DOHH2 (cell line): ENCODE results near the gene ZYX.
"Not testable (repeated sequence)": the region's sequence is repeated elsewhere in the genome, so short reads cannot be mapped to it uniquely, and the experiment has no call there.

ENCODE experiments used
- H3F3A ChIP-seq: fragments of 200-600 bp; sonication (generic), shearing (Covaris generic); 2 replicates; pipeline ENCODE4 v1.6.0; 2016; ENCODE audit warnings: antibody characterized with exemption, mild to moderate bottlenecking; ENCODE audit not compliant: control insufficient read depth, insufficient read depth
- H3K27ac ChIP-seq: fragments of 200-600 bp; sonication (generic); 2 replicates; pipeline ENCODE4 v1.5.1; 2014; ENCODE audit warnings: low read depth, mild to moderate bottlenecking, low read length, moderate library complexity
- H3K27me3 ChIP-seq: fragments of 200-600 bp; sonication (generic); 2 replicates; pipeline ENCODE4 v1.6.1; 2014; ENCODE audit warnings: mild to moderate bottlenecking, low read length, mixed read lengths; ENCODE audit not compliant: control insufficient read depth
- H3K36me3 ChIP-seq: fragments of 200-600 bp; sonication (generic); 2 replicates; pipeline ENCODE4 v1.6.1; 2014; ENCODE audit warnings: mild to moderate bottlenecking, low read length, moderate library complexity, mixed read lengths; ENCODE audit not compliant: control insufficient read depth
- H3K4me1 ChIP-seq: fragments of 200-600 bp; sonication (generic); 2 replicates; pipeline ENCODE4 v1.6.1; 2014; ENCODE audit warnings: mild to moderate bottlenecking, low read length, mixed read lengths; ENCODE audit not compliant: control insufficient read depth
- H3K4me2 ChIP-seq: fragments of 200-600 bp; sonication (generic); 2 replicates; pipeline ENCODE4 v1.6.0; 2014; ENCODE audit warnings: mild to moderate bottlenecking, low read length, moderate library complexity
- H3K4me3 ChIP-seq: fragments of 200-600 bp; sonication (generic); 2 replicates; pipeline ENCODE4 v1.5.1; 2014; ENCODE audit warnings: mild to moderate bottlenecking, low read length, mixed read lengths
- H3K79me2 ChIP-seq: fragments of 200-600 bp; sonication (generic); 2 replicates; pipeline ENCODE4 v1.6.1; 2014; ENCODE audit warnings: mild to moderate bottlenecking, low read length, mixed read lengths; ENCODE audit not compliant: control insufficient read depth
- H3K9me2 ChIP-seq: fragments of 200-600 bp; sonication (generic); replicated peaks from 2 replicates; pipeline ENCODE4 v1.6.1; 2014; ENCODE audit warnings: mild to moderate bottlenecking, low read length, mixed read lengths; ENCODE audit not compliant: control insufficient read depth
- H3K9me3 ChIP-seq: fragments of 200-600 bp; sonication (generic); 2 replicates; pipeline ENCODE4 v1.6.1; 2014; ENCODE audit warnings: antibody characterized with exemption, low read length, mixed read lengths; ENCODE audit not compliant: control insufficient read depth, insufficient read depth
- H4K20me1 ChIP-seq: fragments of 200-600 bp; sonication (generic); 2 replicates; pipeline ENCODE4 v1.6.0; 2014; ENCODE audit warnings: low read depth, mild to moderate bottlenecking, antibody characterized with exemption, low read length, moderate library complexity; ENCODE audit not compliant: control insufficient read depth, insufficient read depth
- CTCF ChIP-seq: fragments of 200-600 bp; sonication (generic); IDR thresholded peaks from one replicate; pipeline ENCODE4 v1.5.1; 2014; ENCODE audit warnings: antibody characterized with exemption, mild to moderate bottlenecking, low read depth, low read length; ENCODE audit not compliant: poor library complexity, severe bottlenecking
- EZH2phosphoT487 ChIP-seq: fragments of 200-600 bp; sonication (generic); IDR thresholded peaks from 2 replicates; pipeline ENCODE4 v1.6.1; 2017; ENCODE audit warnings: borderline replicate concordance, mild to moderate bottlenecking, antibody characterized with exemption, low read length, moderate library complexity, mixed read lengths

Gene ZYX

GRCh38 chr7:143413123-143413522, 32.0 kb downstream of the ZYX start:
- Histone ChIP-seq H3K4me2 (no peak overlapping the region), H3K4me3 (no peak overlapping the region), H4K20me1 (no peaks in the 10 kb centered on the region), H3K36me3 (no peaks in the 10 kb centered on the region), H3K9me3 (no peaks in the 10 kb centered on the region), H3K27me3 (peaks cover 30% of the 10 kb centered on the region), H3K4me1 (peaks cover 13% of the 10 kb centered on the region), H3F3A (no peaks in the 10 kb centered on the region), H3K79me2 (no peaks in the 10 kb centered on the region), H3K9me2 (no peaks in the 10 kb centered on the region), H3K27ac (no peak overlapping the region)
- TF ChIP-seq EZH2phosphoT487 (no peak), CTCF (no peak)

- not testable (repeated sequence) for H3K4me2 ChIP-seq, H3K36me3 ChIP-seq, H3K4me3 ChIP-seq, H3K9me3 ChIP-seq, H4K20me1 ChIP-seq, H3K27ac ChIP-seq, H3K79me2 ChIP-seq, H3K9me2 ChIP-seq, H3F3A ChIP-seq, H3K4me1 ChIP-seq
- peaks cover 37% of the 10 kb centered on the region for H3K27me3 ChIP-seq
These were observed 34.1 kb downstream of the ZYX start for GRCh38 chr7:143415209-143415608.

- H3K9me3 ChIP-seq = 0 out of 2 replicates have a peak, but pooled peaks cover 2% of the 10 kb centered on the region
- no peak overlapping the region for H3K4me2 ChIP-seq
- no peaks in the 10 kb centered on the region for H4K20me1 ChIP-seq
- no peaks in the 10 kb centered on the region for H3K4me1 ChIP-seq
- no peaks in the 10 kb centered on the region for H3K9me2 ChIP-seq
- H3K4me3 ChIP-seq = no peak overlapping the region
- no peak for TF ChIP-seq EZH2phosphoT487
- no peak for TF ChIP-seq CTCF
- H3K79me2 ChIP-seq = no peaks in the 10 kb centered on the region
- H3K36me3 ChIP-seq = no peaks in the 10 kb centered on the region
- H3K27me3 ChIP-seq = peaks cover 33% of the 10 kb centered on the region
- no peaks in the 10 kb centered on the region for H3F3A ChIP-seq
- no peak overlapping the region for H3K27ac ChIP-seq
These were observed 34.7 kb downstream of the ZYX start for GRCh38 chr7:143415742-143416397.

GRCh38 chr7:143416565-143417149, 35.5 kb downstream of the ZYX start:
- Histone ChIP-seq H3F3A (no peaks in the 10 kb centered on the region), H3K4me3 (no peak overlapping the region), H3K4me2 (no peak overlapping the region), H3K79me2 (no peaks in the 10 kb centered on the region), H3K9me3 (0 out of 2 replicates have a peak, but pooled peaks cover 2% of the 10 kb centered on the region), H3K27ac (no peak overlapping the region), H4K20me1 (no peaks in the 10 kb centered on the region), H3K36me3 (no peaks in the 10 kb centered on the region), H3K9me2 (no peaks in the 10 kb centered on the region), H3K27me3 (peaks cover 33% of the 10 kb centered on the region), H3K4me1 (no peaks in the 10 kb centered on the region)
- TF ChIP-seq EZH2phosphoT487 (no peak), CTCF (peak; percentile 84)
